SU-DHL-6 (cell line): ENCODE results near the gene HK1.

Experiments
- H2AFZ ChIP-seq: fragments of 200-600 bp; sonication (generic); 2 replicates; pipeline ENCODE4 v1.6.1; 2014; ENCODE audit warnings: low read depth, mild to moderate bottlenecking, moderate library complexity, mixed read lengths, antibody characterized with exemption, low read length; ENCODE audit not compliant: severe bottlenecking
- H3F3A ChIP-seq: fragments of 200-600 bp; shearing (Covaris generic); 2 replicates; pipeline ENCODE4 v1.6.0; 2016; ENCODE audit warnings: antibody characterized with exemption, mild to moderate bottlenecking; ENCODE audit not compliant: insufficient read depth
- H3K27ac ChIP-seq: fragments of 200-600 bp; sonication (generic); 2 replicates; pipeline ENCODE4 v1.5.1; 2016; ENCODE audit warnings: low read depth, mild to moderate bottlenecking, low read length, moderate library complexity, mixed read lengths
- H3K27me3 ChIP-seq: fragments of 200-600 bp; sonication (generic), shearing (Covaris generic); 2 replicates; pipeline ENCODE4 v1.6.0; 2014; ENCODE audit warnings: mild to moderate bottlenecking, low read length
- H3K36me3 ChIP-seq: fragments of 200-600 bp; sonication (generic); 2 replicates; pipeline ENCODE4 v1.6.1; 2014; ENCODE audit warnings: mild to moderate bottlenecking, low read length, mixed read lengths
- H3K4me2 ChIP-seq: fragments of 300-600, 200-600 bp; shearing (Covaris generic), sonication (generic); 2 replicates; pipeline ENCODE4 v1.6.0; 2014; ENCODE audit warnings: low read length, low read depth, mild to moderate bottlenecking; ENCODE audit not compliant: poor library complexity, severe bottlenecking
- H3K4me3 ChIP-seq: fragments of 200-600 bp; sonication (generic); 2 replicates; pipeline ENCODE4 v1.5.1; 2014; ENCODE audit warnings: antibody characterized with exemption, low read length, mild to moderate bottlenecking, mixed read lengths; ENCODE audit not compliant: insufficient read depth, poor library complexity, severe bottlenecking
- H3K79me2 ChIP-seq: fragments of 200-600 bp; sonication (generic); 2 replicates; pipeline ENCODE4 v1.6.1; 2014; ENCODE audit warnings: mild to moderate bottlenecking, low read length, moderate library complexity; ENCODE audit not compliant: insufficient read depth
- H3K9ac ChIP-seq: fragments of 200-600 bp; sonication (generic); 2 replicates; pipeline ENCODE4 v1.7.0; 2014; ENCODE audit warnings: mild to moderate bottlenecking, low read length
- H3K9me2 ChIP-seq: fragments of 200-600 bp; sonication (generic); replicated peaks from 2 replicates; pipeline ENCODE4 v1.6.1; 2014; ENCODE audit warnings: low read length; ENCODE audit not compliant: insufficient read depth
- H3K9me3 ChIP-seq: fragments of 200-600 bp; sonication (generic); 2 replicates; pipeline ENCODE4 v1.6.1; 2014; ENCODE audit warnings: low read length, mixed read lengths; ENCODE audit not compliant: insufficient read depth
- H4K20me1 ChIP-seq: fragments of 200-600 bp; sonication (generic); 2 replicates; pipeline ENCODE4 v1.6.1; 2014; ENCODE audit warnings: low read depth, mild to moderate bottlenecking, antibody characterized with exemption, low read length, moderate library complexity, mixed read lengths
- EZH2phosphoT487 ChIP-seq: fragments of 200-600 bp; sonication (generic), shearing (Covaris generic); conservative IDR thresholded peaks from 2 replicates; pipeline ENCODE4 v1.6.1; 2018; ENCODE audit warnings: mild to moderate bottlenecking, antibody characterized with exemption, low read length, moderate library complexity, mixed read lengths
- TF ChIP-seq, protein P1 (sequence below): fragments of 200-600 bp; sonication (generic); IDR thresholded peaks from one replicate; pipeline ENCODE4 v1.5.1; 2017; ENCODE audit warnings: antibody characterized with exemption, mild to moderate bottlenecking, low read length, moderate library complexity; ENCODE audit not compliant: insufficient read depth, poor library complexity, severe bottlenecking

HK1 gene

GRCh38 chr10:69397972-69398371, 119.7 kb downstream of the HK1 start:
- no peaks in the 10 kb centered on the region for H4K20me1 ChIP-seq
- no peak overlapping the region for H3K9ac ChIP-seq
- no peak overlapping the region for H3K4me2 ChIP-seq
- no peaks in the 10 kb centered on the region for H3K9me2 ChIP-seq
- no peaks in the 10 kb centered on the region for H3K79me2 ChIP-seq
- H3K27ac ChIP-seq: no peak overlapping the region
- no peak overlapping the region for H3K4me3 ChIP-seq
- H2AFZ ChIP-seq: no peak overlapping the region
- H3K36me3 ChIP-seq: no peaks in the 10 kb centered on the region
- no peaks in the 10 kb centered on the region for H3K9me3 ChIP-seq
- H3K27me3 ChIP-seq: no peaks in the 10 kb centered on the region
- TF ChIP-seq EZH2phosphoT487: no peak
- TF ChIP-seq, protein P1, sequence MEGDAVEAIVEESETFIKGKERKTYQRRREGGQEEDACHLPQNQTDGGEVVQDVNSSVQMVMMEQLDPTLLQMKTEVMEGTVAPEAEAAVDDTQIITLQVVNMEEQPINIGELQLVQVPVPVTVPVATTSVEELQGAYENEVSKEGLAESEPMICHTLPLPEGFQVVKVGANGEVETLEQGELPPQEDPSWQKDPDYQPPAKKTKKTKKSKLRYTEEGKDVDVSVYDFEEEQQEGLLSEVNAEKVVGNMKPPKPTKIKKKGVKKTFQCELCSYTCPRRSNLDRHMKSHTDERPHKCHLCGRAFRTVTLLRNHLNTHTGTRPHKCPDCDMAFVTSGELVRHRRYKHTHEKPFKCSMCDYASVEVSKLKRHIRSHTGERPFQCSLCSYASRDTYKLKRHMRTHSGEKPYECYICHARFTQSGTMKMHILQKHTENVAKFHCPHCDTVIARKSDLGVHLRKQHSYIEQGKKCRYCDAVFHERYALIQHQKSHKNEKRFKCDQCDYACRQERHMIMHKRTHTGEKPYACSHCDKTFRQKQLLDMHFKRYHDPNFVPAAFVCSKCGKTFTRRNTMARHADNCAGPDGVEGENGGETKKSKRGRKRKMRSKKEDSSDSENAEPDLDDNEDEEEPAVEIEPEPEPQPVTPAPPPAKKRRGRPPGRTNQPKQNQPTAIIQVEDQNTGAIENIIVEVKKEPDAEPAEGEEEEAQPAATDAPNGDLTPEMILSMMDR: no peak
- H3F3A ChIP-seq: no peaks in the 10 kb centered on the region

DNA sequence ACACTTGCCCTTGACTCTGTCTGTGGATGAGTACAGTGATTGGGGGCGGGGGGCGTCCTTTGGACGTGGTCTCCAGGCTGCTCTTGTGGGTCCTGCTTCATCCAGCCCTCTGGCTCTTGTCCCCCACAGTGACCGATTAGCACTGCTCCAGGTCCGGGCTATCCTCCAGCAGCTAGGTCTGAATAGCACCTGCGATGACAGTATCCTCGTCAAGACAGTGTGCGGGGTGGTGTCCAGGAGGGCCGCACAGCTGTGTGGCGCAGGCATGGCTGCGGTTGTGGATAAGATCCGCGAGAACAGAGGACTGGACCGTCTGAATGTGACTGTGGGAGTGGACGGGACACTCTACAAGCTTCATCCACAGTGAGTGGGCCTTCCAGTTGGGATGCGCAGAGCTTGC, 120.2 kb downstream of the HK1 start:
- Histone ChIP-seq H3K4me2 (no peak overlapping the region), H3K9me2 (no peaks in the 10 kb centered on the region)

DNA sequence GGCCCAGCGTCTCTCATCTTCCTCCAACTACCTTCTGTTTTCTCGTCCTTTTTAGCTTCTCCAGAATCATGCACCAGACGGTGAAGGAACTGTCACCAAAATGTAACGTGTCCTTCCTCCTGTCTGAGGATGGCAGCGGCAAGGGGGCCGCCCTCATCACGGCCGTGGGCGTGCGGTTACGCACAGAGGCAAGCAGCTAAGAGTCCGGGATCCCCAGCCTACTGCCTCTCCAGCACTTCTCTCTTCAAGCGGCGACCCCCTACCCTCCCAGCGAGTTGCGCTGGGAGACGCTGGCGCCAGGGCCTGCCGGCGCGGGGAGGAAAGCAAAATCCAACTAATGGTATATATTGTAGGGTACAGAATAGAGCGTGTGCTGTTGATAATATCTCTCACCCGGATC, 122.6 kb downstream of the HK1 start:
- Histone ChIP-seq H3K9ac (no peak overlapping the region), H3K27me3 (no peaks in the 10 kb centered on the region), H3K36me3 (no peaks in the 10 kb centered on the region), H3F3A (no peaks in the 10 kb centered on the region), H4K20me1 (no peaks in the 10 kb centered on the region), H3K79me2 (no peaks in the 10 kb centered on the region), H3K4me3 (no peak overlapping the region), H2AFZ (no peak overlapping the region), H3K4me2 (no peak overlapping the region), H3K9me3 (no peaks in the 10 kb centered on the region), H3K27ac (no peak overlapping the region), H3K9me2 (no peaks in the 10 kb centered on the region)
- TF ChIP-seq, protein P1: no peak
- no peak for TF ChIP-seq EZH2phosphoT487

More for the DNA sequence above, 120.2 kb downstream of the HK1 start:
- Histone ChIP-seq H3K27ac (no peak overlapping the region), H4K20me1 (no peaks in the 10 kb centered on the region), H3K4me3 (no peak overlapping the region), H3K9ac (no peak overlapping the region), H3K79me2 (no peaks in the 10 kb centered on the region), H3F3A (no peaks in the 10 kb centered on the region), H3K27me3 (no peaks in the 10 kb centered on the region), H2AFZ (no peak overlapping the region), H3K9me3 (no peaks in the 10 kb centered on the region), H3K36me3 (no peaks in the 10 kb centered on the region)
- no peak for TF ChIP-seq EZH2phosphoT487
- TF ChIP-seq, protein P1: no peak

DNA sequence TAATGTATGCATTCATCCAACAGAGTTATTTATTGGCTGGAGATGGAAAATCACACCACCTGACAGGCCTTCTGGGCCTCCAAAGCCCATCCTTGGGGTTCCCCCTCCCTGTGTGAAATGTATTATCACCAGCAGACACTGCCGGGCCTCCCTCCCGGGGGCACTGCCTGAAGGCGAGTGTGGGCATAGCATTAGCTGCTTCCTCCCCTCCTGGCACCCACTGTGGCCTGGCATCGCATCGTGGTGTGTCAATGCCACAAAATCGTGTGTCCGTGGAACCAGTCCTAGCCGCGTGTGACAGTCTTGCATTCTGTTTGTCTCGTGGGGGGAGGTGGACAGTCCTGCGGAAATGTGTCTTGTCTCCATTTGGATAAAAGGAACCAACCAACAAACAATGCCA, 123.1 kb downstream of the HK1 start:
- Histone ChIP-seq H3K4me3 (no peak overlapping the region), H3K36me3 (no peaks in the 10 kb centered on the region), H3K27me3 (no peaks in the 10 kb centered on the region), H3K79me2 (no peaks in the 10 kb centered on the region), H2AFZ (no peak overlapping the region), H3K9me2 (no peaks in the 10 kb centered on the region), H4K20me1 (no peaks in the 10 kb centered on the region), H3K9me3 (no peaks in the 10 kb centered on the region), H3F3A (no peaks in the 10 kb centered on the region), H3K27ac (no peak overlapping the region), H3K9ac (no peak overlapping the region), H3K4me2 (no peak overlapping the region)
- TF ChIP-seq EZH2phosphoT487: no peak
- TF ChIP-seq, protein P1: no peak
